H1 (cell line): Measurements from ENCODE around the gene ANKRD36. TPM values are rescaled to one million over a fixed set of nuclear protein-coding genes. Genes with fewer than 3 reads are reported as not detected.
"Not testable (repeated sequence)": the region's sequence is repeated elsewhere in the genome, so short reads cannot be mapped to it uniquely, and the experiment has no call there.

Experiments
- CTCF ChIA-PET: fragments of 300-600 bp; sonication (Branson Sonifier 250); formaldehyde crosslinking; loops from one replicate; lab custom pipeline; 2021; ENCODE audit not compliant: partially characterized antibody; lab: Charles Lee
- POLR2A ChIA-PET: fragments of 300-600 bp; sonication (Branson Sonifier 250); formaldehyde crosslinking; loops from one replicate; lab custom pipeline; 2021; ENCODE audit warnings: inconsistent platforms; ENCODE audit not compliant: partially characterized antibody; lab: Charles Lee
- DNase-seq, 2 experiments: peaks; one replicate each; pipeline versions ENCODE4 v3.0.0 to v3.0.0-alpha.2; 2010 to 2022; ENCODE audit warnings: low spot score in 2 of 2, low read depth in 1 of 2, mixed read lengths in 1 of 2
- FAIRE-seq: peaks from 2 replicates; lab custom pipeline; 2011; peaks lifted over from hg19 to GRCh38; lab: Jason Lieb, UNC
- H2AFZ ChIP-seq: 2 replicates; pipeline ENCODE4 v1.8.1; 2012; ENCODE audit warnings: low read length, inconsistent platforms
- H2AK5ac ChIP-seq: 2 replicates; pipeline ENCODE4 v1.6.1; 2013; ENCODE audit warnings: low read depth, low read length
- H2BK120ac ChIP-seq: replicated peaks from 2 replicates; pipeline ENCODE3; 2013; ENCODE audit warnings: low read depth, low read length, inconsistent platforms
- H2BK12ac ChIP-seq: 2 replicates; pipeline ENCODE4 v1.6.1; 2013; ENCODE audit warnings: low read depth, low read length
- H2BK15ac ChIP-seq: 2 replicates; pipeline ENCODE4 v1.6.1; 2013; ENCODE audit warnings: low read length
- H2BK20ac ChIP-seq: 2 replicates; pipeline ENCODE4 v1.6.1; 2013; ENCODE audit warnings: low read length
- H2BK5ac ChIP-seq: 2 replicates; pipeline ENCODE4 v1.6.1; 2013; ENCODE audit warnings: low read depth, low read length
- H3K14ac ChIP-seq: 2 replicates; pipeline ENCODE4 v1.6.1; 2013; ENCODE audit warnings: inconsistent platforms; ENCODE audit not compliant: insufficient read length
- H3K18ac ChIP-seq: 2 replicates; pipeline ENCODE4 v1.6.1; 2013; ENCODE audit warnings: low read length; ENCODE audit errors: extremely low read depth
- H3K23ac ChIP-seq: 2 replicates; pipeline ENCODE4 v1.6.1; 2013; ENCODE audit warnings: inconsistent platforms; ENCODE audit not compliant: insufficient read length
- H3K23me2 ChIP-seq: 2 replicates; pipeline ENCODE4 v1.6.1; 2013; ENCODE audit warnings: low read depth, low read length
- H3K27ac ChIP-seq: 2 replicates; pipeline ENCODE4 v1.6.1; 2011; ENCODE audit warnings: low read depth, low read length, inconsistent platforms
- H3K27me3 ChIP-seq, 4 experiments: replicated peaks in 1 of 4; 1 replicate in 1 of 4; 2 replicates in 3 of 4; pipeline versions ENCODE4 v1.6.1 to v1.8.1; 2011 to 2013; ENCODE audit warnings: low read length in 3 of 4, mild to moderate bottlenecking in 3 of 4, inconsistent platforms in 2 of 4, mixed read lengths in 2 of 4, moderate library complexity in 1 of 4; ENCODE audit not compliant: control insufficient read depth in 3 of 4, insufficient read depth in 3 of 4; ENCODE audit errors: extremely low read depth in 1 of 4
- H3K36me3 ChIP-seq, 4 experiments: 2 replicates each; pipeline versions ENCODE4 v1.6.1 to v1.8.1; 2011 to 2013; ENCODE audit warnings: mild to moderate bottlenecking in 4 of 4, low read length in 3 of 4, moderate library complexity in 2 of 4, control low read depth in 1 of 4, inconsistent platforms in 1 of 4; ENCODE audit not compliant: insufficient read depth in 4 of 4, control insufficient read depth in 2 of 4
- H3K4ac ChIP-seq: replicated peaks from 2 replicates; pipeline ENCODE3; 2013; ENCODE audit warnings: low read length, low read depth, mixed read lengths, inconsistent platforms; ENCODE audit not compliant: insufficient read length
- H3K4me1 ChIP-seq, 4 experiments: replicated peaks in 1 of 4; 1 replicate in 1 of 4; 2 replicates in 3 of 4; pipeline versions ENCODE4 v1.6.1 to v1.8.1; 2011 to 2013; ENCODE audit warnings: low read length in 3 of 4, inconsistent platforms in 2 of 4, mixed read lengths in 1 of 4; ENCODE audit not compliant: insufficient read depth in 4 of 4, control insufficient read depth in 3 of 4
- H3K4me2 ChIP-seq, 2 experiments: 2 replicates each; pipeline versions ENCODE4 v1.6.1 to v1.8.1; 2011 to 2013; ENCODE audit warnings: low read depth in 2 of 2, low read length in 2 of 2, control low read depth in 1 of 2, inconsistent platforms in 1 of 2, mild to moderate bottlenecking in 1 of 2; ENCODE audit not compliant: insufficient read depth in 1 of 2
- H3K4me3 ChIP-seq, 4 experiments: fragments of 200-600, 300-600 bp in 1 of 4; sonication (generic), shearing (Covaris generic), sonication (Bioruptor Twin) in 1 of 4; 2 replicates each; pipeline versions ENCODE4 v1.5.1 to v1.8.1; 2011 to 2016; ENCODE audit warnings: low read length in 4 of 4, low read depth in 3 of 4, control low read depth in 2 of 4, inconsistent platforms in 2 of 4, mild to moderate bottlenecking in 2 of 4, mixed read lengths in 1 of 4, moderate library complexity in 1 of 4; ENCODE audit not compliant: insufficient read depth in 2 of 4; ENCODE audit errors: extremely low read depth in 1 of 4
- H3K56ac ChIP-seq: replicated peaks from 2 replicates; pipeline ENCODE3; 2013; ENCODE audit warnings: low read depth, mild to moderate bottlenecking, mixed read lengths, low read length, inconsistent platforms; ENCODE audit not compliant: insufficient read length
- H3K79me1 ChIP-seq: 2 replicates; pipeline ENCODE4 v1.6.1; 2013; ENCODE audit warnings: low read depth, low read length, control low read depth
- H3K79me2 ChIP-seq, 2 experiments: 2 replicates each; pipeline versions ENCODE4 v1.6.1 to v1.8.1; 2012 to 2013; ENCODE audit warnings: low read length in 2 of 2, mild to moderate bottlenecking in 2 of 2, inconsistent platforms in 1 of 2; ENCODE audit not compliant: insufficient read depth in 2 of 2, control insufficient read depth in 1 of 2
- H3K9ac ChIP-seq, 4 experiments: replicated peaks in 1 of 4; 1 replicate in 1 of 4; 2 replicates in 3 of 4; pipeline versions ENCODE4 v1.6.1 to v1.8.1; 2011 to 2013; ENCODE audit warnings: low read depth in 3 of 4, low read length in 3 of 4, control low read depth in 2 of 4, mild to moderate bottlenecking in 2 of 4, moderate library complexity in 2 of 4, inconsistent platforms in 1 of 4; ENCODE audit errors: extremely low read depth in 1 of 4
- H3K9me3 ChIP-seq, 2 experiments: 2 replicates each; pipeline versions ENCODE4 v1.6.1 to v1.8.1; 2012 to 2013; ENCODE audit warnings: mild to moderate bottlenecking in 2 of 2, moderate library complexity in 2 of 2, control low read depth in 1 of 2, inconsistent platforms in 1 of 2, low read depth in 1 of 2, low read length in 1 of 2, mixed read lengths in 1 of 2; ENCODE audit not compliant: insufficient read depth in 2 of 2
- H4K20me1 ChIP-seq, 2 experiments: replicated peaks in 1 of 2; 2 replicates each; pipeline versions ENCODE3 to v1.8.1; 2011 to 2013; ENCODE audit warnings: inconsistent platforms in 2 of 2, low read length in 2 of 2, mild to moderate bottlenecking in 1 of 2; ENCODE audit not compliant: insufficient read depth in 2 of 2, control insufficient read depth in 1 of 2
- H4K5ac ChIP-seq: 2 replicates; pipeline ENCODE4 v1.6.1; 2013; ENCODE audit warnings: low read length, low read depth, mixed read lengths, inconsistent platforms; ENCODE audit not compliant: insufficient read length
- H4K8ac ChIP-seq: 2 replicates; pipeline ENCODE4 v1.8.0; 2013; ENCODE audit warnings: mild to moderate bottlenecking, moderate library complexity, low read length, inconsistent platforms; ENCODE audit not compliant: insufficient read depth; ENCODE audit errors: extremely low read depth
- H4K91ac ChIP-seq: replicated peaks from 2 replicates; pipeline ENCODE3; 2013; ENCODE audit warnings: low read length, mixed read lengths, inconsistent platforms; ENCODE audit not compliant: insufficient read length
- WGBS, 2 experiments: shearing (Covaris generic) in 1 of 2; methylation state at CpG; one replicate each; pipeline versions ENCODE4 v1.1.6 to v1.1.7; 2013 to 2015; ENCODE audit warnings: low lambda C conversion rate in 2 of 2, mixed read lengths in 2 of 2, inconsistent platforms in 1 of 2, low coverage in 1 of 2, missing lambda C conversion rate in 1 of 2; ENCODE audit not compliant: insufficient replicate concordance in 2 of 2, insufficient coverage in 1 of 2, insufficient read length in 1 of 2; ENCODE audit errors: extremely low coverage in 1 of 2, missing lambda C conversion rate in 1 of 2; 5-methylcytosine and 5-hydroxymethylcytosine counted together
- polyA plus RNA-seq, 7 experiments: library from polyadenylated mRNA; depleted of rRNA in 3 of 7; stranded (reverse) in 5 of 7; unstranded in 2 of 7; fragments of >200 nt in 5 of 7; fragments of 200-250 nt in 2 of 7; gene quantifications; 1 replicate in 5 of 7; 2 replicates in 1 of 7; 4 replicates in 1 of 7; pipeline versions ENCODE4 v1.2.1 to v1.2.3, GENCODE V29; 2011 to 2013; ENCODE audit warnings: missing spikeins in 2 of 7, mixed read lengths in 2 of 7
- total RNA-seq: library from RNA; stranded (reverse); fragmentation: NEBNext Ultra II Directional; extraction: Animal tissue kit (Norgen Biotek cat#: 25700); gene quantifications from 2 replicates; pipeline ENCODE4 v1.2.1, GENCODE V29; 2021

The ANKRD36 gene
- total and polyA plus RNA-seq, 2 of the 8 experiments (the other 6 are each of a cell fraction or from before 2014, with no cell fraction given), result 2.7 to 12.3 TPM

GRCh38 chr2:97215025-97215424 is 102.1 kb downstream of the ANKRD36 start:
- H3K56ac ChIP-seq, H3K4me1 ChIP-seq, H3K4me2 ChIP-seq, H3K36me3 ChIP-seq, H2BK120ac ChIP-seq, H3K23ac ChIP-seq, H2BK15ac ChIP-seq, CTCF ChIA-PET, H2BK20ac ChIP-seq, H3K79me2 ChIP-seq, DNase-seq, H3K79me1 ChIP-seq, H4K8ac ChIP-seq, H4K5ac ChIP-seq, H3K4me3 ChIP-seq, H3K9ac ChIP-seq, H3K27ac ChIP-seq, H3K27me3 ChIP-seq, H3K18ac ChIP-seq, H4K20me1 ChIP-seq, POLR2A ChIA-PET, H2AK5ac ChIP-seq, H2BK12ac ChIP-seq, H3K4ac ChIP-seq, H4K91ac ChIP-seq, H2BK5ac ChIP-seq, H2AFZ ChIP-seq, H3K14ac ChIP-seq, FAIRE-seq, H3K9me3 ChIP-seq, H3K23me2 ChIP-seq: not testable (repeated sequence)
- no CpG with 5 or more reads among the region's 2 CpGs for WGBS, 2 experiments

GRCh38 chr2:97230848-97231585 is 118.1 kb downstream of the ANKRD36 start:
- H4K20me1 ChIP-seq, CTCF ChIA-PET, H2BK15ac ChIP-seq, H3K4me2 ChIP-seq, H3K27me3 ChIP-seq, H2AK5ac ChIP-seq, H4K91ac ChIP-seq, H4K8ac ChIP-seq, H3K14ac ChIP-seq, FAIRE-seq, POLR2A ChIA-PET, H3K79me1 ChIP-seq, H4K5ac ChIP-seq, H3K23me2 ChIP-seq, H3K4ac ChIP-seq, H3K18ac ChIP-seq, H3K9ac ChIP-seq, H3K79me2 ChIP-seq, H3K4me3 ChIP-seq, H3K4me1 ChIP-seq, H3K56ac ChIP-seq, H3K9me3 ChIP-seq, H2AFZ ChIP-seq, DNase-seq, H2BK5ac ChIP-seq, H2BK120ac ChIP-seq, H2BK12ac ChIP-seq, H3K23ac ChIP-seq, H3K27ac ChIP-seq, H2BK20ac ChIP-seq: not testable (repeated sequence)
- H3K36me3 ChIP-seq, result peaks cover 0 to 11% (median 2%) of the 10 kb centered on the region in 4 experiments; a peak in 3 of 8 replicates
- 91% methylated on average over 10 of the region's 10 CpGs; no CpG with 5 or more reads in 1 of the 2 experiments for WGBS, 2 experiments
